NOMO-1 (cell line): ENCODE measurements around the gene PTP4A2.
"Not testable (repeated sequence)": the region's sequence is repeated elsewhere in the genome, so short reads cannot be mapped to it uniquely, and the experiment has no call there.

Experiments used
- DNase-seq, 2 experiments: peaks; one replicate each; lab custom pipeline; 2025; ENCODE audit not compliant: unreplicated experiment in 2 of 2; lab: John Stamatoyannopoulos, UW

The PTP4A2 gene

DNA sequence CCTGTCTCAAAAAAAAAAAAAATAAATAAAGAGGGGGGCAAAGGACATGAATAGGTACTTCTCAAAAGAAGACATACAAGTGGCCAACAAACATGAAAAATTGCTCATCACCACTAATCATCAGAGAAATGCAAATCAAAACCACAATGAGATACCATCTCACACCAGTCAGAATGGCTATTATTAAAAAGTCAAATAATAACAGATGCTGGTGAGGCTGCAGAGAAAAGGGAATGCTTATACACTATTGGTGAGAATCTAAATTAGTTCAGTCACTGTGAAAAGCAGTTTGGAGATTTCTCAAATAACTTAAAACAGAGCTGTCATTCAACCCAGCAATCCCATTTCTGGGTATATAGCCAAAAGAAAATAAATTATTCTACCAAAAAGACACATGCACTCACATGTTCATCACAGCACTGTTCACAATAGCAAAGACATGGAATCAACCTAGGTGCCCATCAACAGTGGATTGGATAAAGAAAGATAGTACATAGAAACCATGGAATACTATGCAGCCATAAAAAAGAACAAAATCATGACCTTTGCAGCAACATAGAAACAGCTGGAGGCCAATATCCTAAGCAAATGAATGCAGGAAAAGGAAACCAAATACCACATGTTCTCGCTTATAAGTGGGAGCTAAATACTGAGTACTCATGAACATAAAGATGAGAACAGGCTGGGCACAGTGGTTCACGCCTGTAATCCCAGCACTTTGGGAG, 42.5 kb downstream of the PTP4A2 start:
- DNase-seq, result not testable (repeated sequence)

DNA sequence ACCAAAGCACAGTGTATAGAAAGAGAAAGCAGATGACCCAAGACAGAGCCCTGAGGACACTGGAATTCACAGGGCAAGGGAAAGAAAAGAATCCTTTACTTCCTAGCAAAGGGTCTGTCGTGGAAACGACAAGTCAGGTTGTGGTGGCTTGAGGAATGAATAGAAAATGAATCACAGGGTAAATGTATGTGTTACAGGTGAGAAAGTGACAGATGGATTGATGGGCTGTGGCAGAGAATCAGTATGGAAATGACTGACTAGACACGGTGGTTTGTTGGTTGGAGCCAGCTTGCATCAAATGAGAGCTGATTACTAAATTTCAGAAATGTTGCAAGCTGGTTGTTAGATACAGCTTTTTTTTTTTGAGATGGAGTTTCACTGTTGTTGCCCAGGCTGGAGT, 46.9 kb downstream of the PTP4A2 start:
- peak; percentile 18 to 40 for DNase-seq

DNA sequence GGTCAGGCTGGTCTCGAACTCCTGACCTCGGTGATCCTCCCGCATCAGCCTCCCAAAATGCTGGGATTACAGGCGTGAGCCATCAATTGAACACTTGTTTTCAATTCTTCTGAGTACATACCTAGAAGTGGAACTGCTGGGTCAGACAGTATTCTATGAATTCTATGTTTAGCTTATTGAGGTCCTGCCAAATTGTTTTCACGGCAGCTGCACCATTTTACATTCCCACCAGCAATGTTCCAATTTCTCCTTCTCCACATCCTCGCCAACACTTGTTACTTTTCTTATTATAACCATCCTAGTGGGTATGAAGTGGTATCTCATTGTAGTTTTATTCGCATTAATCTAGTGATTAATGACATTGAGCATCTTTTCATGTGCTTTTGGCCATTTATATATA, 49.9 kb downstream of the PTP4A2 start:
- DNase-seq, result no peak

DNA sequence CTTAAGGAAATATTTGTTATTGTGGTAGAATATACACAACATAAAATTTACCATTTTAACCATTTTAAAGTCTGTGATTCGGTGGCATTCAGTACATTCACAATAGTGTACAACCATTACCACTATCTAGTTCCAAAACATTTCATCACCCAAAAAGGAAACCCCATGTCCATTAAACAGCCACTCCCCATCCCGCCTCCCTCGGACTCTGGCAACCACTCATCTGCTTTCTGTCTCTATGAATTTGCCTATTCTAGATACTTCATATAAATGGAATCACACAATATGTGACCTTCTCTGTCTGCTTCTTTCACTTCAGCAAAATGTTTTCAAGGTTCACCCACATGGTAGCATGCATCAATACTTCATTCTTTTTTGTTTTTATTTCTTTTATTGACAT, 51.3 kb downstream of the PTP4A2 start:
- peak; percentile 64 to 67 for DNase-seq

DNA sequence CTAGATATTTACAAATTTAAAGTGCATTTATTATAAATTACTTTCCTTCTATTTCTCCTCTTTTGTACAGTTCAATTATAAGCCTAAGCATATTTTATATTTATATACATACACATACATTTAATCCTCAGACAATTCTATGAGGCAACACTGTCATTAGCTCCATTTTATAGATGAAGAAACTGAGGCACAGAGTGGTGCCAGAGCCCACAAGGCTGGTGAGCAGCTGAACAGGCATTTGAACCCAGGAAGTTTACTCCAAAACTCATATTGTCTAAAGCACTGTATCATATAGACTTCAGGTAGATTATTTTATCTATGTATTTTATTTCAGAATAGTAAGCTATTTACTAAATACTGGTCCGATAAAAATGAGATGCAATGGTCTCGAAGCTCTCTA, 52.3 kb downstream of the PTP4A2 start:
- no peak for DNase-seq

DNA sequence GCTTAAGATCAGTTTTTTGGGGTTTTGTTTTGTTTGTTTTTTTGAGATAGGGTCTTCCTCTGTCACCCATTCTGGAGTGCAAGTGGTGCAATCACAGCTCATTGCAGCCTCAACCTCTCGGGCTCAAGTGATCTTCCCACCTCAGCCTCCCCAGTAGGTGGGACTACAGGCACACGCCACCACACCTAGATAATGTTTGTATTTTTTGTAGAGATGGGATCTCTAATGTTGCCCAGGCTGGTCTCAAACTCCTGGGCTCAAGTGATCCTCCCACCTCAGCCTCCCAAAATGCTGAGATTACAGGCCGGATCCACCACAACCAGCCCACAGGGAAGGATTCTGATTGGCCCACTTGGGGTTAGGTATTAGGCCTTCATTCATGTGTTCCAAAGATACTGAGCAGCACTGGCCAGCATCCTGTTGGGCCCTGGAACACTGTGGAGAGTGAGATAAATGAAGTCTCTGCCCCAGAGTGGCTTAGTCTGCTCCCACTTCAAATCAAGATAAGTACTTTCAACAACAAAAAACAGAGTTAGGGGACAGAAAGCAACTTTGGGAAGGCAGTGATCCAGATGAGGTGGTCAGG, 54.7 kb downstream of the PTP4A2 start:
- no peak for DNase-seq

DNA sequence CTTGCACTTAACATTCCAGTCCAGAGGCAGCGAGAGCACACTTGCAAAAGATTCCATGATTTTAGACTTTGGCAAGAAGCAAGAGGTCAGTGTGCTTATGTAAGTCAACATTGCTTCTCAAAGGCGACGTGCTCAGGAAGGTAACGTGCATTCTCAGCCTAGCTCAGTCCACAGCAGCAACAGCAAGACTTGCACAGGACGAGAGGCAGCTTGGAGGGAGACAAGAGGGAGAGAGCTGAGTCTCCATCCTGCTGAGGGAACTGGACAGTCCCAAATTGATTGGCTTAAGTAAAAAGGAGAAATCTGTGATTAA, 56.5 kb downstream of the PTP4A2 start:
- no peak for DNase-seq

DNA sequence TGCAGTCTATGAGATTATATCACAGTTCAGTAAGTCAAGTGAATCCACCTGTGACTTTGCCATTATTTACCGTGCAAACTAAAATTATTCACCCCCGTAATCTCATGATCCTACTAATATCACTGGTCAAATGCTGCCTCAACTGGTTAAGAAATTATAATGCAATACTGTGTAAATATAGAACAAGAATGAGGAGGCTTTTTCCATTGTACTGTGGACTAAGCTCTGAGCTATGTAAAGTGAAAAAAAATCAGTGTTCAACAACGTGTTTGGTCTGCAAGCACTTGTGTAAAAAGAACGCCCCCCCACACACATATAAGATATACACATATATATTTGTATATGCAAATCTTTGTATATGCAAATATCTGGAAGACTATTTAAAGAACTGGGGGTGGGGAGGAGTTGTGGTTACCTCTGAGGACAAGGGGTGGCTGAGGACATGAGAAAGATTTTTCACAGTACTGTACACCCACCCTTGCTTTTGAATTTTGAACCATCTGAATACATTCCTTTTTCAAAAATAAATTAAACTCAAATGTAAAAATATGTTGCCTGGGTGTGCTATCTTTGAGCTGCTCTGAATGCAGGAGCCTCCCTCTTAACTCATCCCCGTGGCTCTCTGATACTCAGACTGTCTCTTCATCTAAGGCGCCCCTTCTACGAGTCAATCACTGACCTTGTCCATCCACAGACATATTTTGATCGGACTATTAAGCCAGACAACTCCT, 57.0 kb downstream of the PTP4A2 start:
- no peak for DNase-seq

DNA sequence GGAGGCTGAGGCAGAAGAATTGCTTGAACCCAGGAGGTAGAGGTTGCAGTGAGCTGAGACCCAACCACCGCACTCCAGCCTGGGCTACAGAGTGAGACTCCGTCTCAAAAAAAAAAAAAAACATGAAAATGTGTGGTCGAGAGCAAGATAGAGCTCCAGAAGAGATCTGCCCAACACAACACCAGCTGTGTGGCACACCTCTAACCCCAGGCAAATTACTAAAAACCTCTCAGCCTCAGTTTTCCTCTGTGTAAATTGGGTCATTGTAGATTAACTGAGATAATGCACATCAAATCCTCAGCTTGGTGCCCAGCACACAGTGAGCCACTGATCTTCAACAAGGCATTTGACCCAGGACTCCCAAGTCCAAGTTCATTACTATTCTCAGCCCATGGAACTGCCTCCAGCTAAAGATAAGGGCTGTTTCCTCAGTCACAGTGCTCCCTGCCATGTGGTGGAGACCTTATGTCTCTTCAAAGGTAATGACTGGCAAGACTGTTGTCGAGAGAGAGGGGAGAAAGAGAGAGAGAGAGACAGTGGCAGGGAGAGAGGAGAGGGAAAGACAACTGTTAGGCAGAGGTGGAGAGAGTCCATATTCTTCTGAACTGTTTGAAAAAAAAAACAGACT, 58.1 kb downstream of the PTP4A2 start:
- DNase-seq, result no peak

DNA sequence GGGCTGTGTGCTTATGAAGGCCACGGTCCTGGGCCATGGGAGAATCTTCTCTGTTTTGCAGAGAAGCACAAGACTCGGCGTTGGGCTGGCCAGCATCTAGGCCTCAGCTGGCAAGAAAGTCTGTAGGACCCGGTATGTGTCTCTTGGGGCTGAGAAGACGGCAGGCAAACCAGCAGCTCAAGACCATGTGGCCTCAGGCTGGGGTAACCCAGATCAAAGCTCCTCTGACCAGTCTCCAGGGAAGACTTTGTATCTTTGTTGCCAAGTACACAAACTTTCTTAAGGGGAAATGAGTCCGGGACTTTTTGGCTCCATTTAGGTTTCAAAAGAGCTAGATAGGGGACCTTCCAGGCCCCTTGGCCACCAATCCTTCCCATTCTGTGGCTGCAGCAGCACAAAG, 60.1 kb downstream of the PTP4A2 start:
- DNase-seq, result no peak

DNA sequence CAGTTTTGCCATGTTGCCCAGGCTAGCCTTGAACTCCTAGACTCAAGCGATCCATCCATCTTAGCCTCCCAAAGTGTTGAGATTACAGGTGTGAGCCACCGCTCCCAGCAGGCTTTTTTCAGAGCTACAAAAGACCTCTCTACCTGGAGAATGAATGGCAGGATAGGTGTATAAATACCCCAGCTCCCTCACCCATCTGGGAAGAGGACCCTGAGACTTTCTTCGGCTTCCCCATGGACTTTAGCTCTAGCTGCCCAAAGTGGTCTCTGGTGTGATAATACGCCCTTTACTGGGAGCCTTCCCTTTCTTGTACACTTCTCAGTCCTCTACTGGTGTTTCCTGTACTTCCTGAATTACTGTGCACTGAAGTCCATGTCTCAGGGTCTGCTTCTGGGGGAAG, 60.6 kb downstream of the PTP4A2 start:
- DNase-seq, result no peak

DNA sequence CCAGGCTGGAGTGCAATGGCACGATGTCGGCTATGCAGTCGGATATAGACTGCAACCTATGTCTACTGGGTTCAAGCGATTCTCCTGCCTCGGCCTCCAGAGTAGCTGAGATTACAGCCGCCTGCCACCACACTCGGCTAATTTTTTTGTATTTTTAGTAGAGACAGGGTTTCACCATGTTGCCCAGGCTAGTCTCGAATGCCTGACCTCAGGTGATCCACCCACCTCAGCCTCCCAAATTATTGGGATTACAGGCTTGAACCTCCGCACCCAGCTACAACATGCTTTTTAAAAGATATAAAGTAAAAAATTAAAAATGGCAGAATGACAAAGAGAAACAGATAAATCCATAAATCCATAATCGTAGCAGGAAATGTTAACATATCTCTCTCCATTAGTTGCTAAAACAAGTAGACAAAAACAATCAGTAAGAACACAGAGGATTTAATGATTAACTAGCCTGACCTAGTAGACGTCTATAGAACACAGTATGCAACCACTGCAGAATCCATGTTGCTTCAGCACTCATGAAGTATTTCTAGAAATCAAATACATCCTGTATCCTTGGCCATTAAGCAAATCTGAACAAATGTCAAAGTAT, 62.4 kb downstream of the PTP4A2 start:
- no peak for DNase-seq

DNA sequence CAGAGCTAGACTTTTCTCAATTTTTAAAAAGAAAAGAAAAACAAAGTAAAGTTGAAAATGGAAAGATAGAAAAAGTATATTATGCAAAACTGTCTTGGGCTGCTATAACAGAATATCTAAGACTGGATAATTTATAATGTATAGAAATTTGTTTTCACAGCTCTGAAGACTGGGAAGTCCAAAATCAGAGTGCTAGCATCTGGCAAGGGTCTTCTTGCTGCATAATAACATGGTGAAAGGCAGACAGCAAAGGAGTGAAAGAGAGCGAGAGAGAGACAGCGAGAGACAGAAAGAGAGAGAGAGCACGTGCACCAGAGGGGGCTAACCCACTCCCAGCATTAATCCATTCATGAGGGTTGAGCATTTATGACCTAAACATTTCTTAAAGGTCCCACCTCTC, 63.2 kb downstream of the PTP4A2 start:
- DNase-seq, result no peak

DNA sequence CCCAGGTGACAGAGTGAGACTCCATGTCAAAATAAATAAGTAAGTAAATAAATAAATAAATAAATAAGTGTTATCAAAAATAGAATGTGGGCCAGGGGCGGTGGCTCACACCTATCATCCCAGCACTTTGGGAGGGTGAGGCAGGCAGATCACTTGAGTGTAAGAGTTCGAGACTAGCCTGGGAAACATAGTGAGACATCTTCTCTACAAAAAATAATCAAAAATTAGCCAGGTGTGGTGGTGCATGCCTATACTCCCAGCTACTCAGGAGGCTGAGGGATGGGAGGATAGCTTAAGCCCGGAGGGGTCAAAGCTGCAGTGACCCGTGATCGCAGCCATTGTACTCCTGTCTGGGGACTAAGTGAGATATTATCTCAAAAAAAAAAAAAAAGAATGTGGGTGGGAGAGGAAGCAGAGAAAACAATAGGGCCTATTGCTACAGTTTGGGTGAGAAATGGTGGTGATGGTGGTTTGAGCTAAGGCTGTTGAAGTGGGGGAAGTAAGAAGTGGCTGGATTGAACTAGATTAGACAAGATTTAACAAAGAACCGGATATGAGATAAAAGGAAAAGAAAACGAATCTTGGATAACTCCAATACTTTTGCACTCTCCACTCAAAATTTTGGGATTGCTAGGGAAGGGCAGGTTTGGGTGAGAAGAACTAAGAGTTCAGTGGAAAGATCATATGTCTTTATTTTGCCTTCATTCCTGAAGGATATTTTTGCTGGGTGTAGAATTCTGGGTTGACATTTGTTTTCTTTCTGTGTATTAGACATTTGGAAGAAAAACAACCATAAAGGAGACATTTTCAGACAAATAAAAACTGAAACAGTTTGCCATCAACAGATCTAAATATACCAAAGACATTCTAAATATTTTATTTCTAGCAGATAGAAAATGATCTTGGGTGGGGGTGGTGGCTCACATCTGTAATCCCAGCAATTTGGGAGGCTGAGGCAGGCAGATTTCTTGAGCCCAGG, 65.2 kb downstream of the PTP4A2 start:
- DNase-seq, result no peak

DNA sequence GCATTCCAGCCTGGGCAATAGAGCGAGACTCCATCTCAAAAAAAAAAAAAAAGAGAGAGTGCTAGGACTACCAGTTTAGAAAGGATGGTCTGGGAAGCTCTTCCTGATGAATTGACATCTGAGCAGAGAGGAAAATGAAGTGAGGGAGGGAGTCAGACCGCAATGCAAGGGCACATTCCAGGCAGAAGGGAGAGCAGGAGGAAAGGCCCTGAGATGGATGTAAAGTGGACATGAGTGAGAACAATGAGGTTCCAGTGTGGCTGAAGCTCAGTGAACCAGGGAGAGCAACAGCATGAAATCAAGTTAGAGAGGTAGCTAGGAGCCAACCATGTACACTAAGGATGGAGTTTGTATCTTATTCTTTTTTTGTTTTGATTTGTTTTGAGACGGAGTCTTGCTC, 66.5 kb downstream of the PTP4A2 start:
- no peak for DNase-seq

DNA sequence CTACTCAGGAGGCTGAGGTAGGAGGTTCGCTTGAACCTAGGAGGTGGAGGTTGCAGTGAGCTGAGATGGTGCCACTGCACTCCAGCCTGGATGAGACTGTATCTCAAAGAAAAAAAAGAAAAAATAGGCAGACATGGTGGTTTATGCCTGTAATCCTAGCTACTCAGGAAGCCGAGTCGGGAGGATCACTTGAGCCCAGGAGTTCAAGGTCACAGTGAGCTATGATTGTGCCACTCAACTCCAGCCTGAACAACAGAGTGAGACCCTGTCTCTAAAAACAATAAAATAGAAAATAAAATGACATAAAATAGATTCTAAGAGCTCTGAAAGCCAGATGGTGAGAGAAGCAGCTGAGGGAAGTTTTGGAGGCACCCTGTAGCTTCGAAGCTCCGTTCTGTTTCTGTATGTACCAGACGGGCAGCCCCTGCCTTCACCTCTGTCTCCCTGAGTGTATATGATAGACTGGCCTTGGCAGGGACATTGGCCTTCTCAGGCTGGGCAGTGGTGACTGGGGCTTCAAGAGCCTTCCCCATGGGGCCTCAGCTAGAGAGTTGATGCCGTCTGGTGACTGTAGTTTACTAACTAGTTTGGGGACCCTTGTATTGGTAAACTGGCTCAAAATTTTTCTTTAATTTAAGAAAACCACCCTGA, 68.0 kb downstream of the PTP4A2 start:
- no peak for DNase-seq

DNA sequence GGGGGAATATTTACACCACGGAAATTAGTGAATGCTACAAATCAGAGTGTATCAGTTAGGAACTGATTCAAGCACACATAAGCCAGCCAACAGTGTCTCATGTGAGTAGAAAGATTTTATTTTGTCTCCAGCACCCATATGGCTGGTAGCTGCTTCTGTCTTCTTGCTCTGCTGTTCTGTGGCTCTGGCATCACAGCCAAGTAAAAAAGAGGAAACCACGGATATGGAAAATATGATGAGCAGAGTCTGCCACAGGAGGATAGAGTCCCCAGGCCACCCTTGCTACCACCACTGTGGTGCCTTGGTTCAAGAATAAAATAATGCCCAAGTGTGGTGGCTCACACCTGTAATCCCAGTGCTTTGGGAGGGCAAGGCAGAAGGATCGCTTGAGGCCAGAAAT, 68.7 kb downstream of the PTP4A2 start:
- DNase-seq, result no peak

DNA sequence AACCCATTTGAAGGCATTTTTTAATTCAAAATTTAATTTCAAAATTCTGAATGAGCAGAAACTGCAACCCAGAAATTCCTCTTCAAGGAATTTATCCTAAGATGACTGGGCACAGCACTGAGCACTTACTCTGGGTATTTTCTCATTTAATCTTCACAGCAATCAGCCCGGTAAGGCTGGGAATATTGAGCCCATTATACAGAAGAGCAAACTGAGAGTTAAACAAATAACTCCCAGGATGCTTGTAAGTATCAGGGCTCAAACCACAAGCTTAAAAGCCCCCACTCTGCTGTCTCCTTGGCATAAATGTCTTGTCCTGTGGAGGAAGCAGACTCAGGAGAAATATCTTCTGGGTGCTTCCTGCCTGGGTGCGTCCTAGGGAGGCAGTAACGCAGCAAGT, 69.3 kb downstream of the PTP4A2 start:
- no peak for DNase-seq

DNA sequence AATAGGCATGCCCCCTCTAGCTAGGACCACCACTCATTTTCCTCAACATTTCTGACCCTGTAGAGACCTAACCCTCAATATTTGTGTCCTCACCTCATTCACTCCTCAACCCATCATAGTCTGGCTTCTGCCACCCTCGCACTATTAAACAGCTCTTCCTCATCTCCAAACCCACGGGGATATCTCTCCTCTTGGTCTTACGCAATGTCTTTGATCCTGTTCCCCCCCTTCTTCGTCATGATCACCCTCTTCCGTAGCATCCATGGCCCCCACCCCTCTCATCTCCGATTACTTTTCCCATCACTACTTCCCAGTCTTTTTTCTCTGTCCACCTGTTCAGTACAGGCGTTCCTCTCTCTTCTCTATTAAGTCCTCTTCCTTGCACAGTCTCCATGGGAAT, 70.6 kb downstream of the PTP4A2 start:
- DNase-seq, result no peak
